Gastroesophageal sphincter (tissue), 3 donors: Measurements from ENCODE around the gene KLHL30.

Source experiments
- POLR2A ChIP-seq, 2 donors: fragments of 450-650 bp; IDR thresholded peaks; one replicate each; pipeline ENCODE4 v1.6.1; 2017; ENCODE audit warnings: antibody characterized with exemption in 2 of 2, mild to moderate bottlenecking in 2 of 2, moderate library complexity in 1 of 2
- TF ChIP-seq, protein P1 (sequence below), 4 experiments: fragments of 200-600 bp in 2 of 4; fragments of 450-650 bp in 2 of 4; sonication (generic) in 1 of 4; IDR thresholded peaks; one replicate each; pipeline ENCODE4 v1.5.1; 2017 to 2019; ENCODE audit warnings: antibody characterized with exemption in 4 of 4, mild to moderate bottlenecking in 2 of 4, moderate library complexity in 2 of 4

DNA sequence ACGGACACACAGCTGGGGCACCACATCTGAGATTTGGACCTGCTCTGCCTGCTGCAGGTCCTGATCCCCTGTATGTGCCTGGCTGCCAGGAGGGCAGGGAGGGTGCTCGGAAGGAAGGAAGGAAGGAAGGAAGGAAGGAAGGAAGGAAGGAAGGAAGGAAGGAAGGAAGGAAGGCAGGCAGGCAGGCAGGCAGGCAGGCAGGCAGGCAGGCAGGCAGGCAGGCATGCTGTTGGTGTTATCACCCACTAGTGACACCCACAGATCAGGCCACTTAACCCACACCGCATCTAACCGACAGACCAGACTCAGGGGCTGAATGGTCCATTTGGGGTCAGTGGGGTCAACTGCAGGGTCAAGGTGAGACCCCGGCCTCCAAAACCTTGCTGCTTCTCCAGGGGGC lies 5.8 kb downstream of the KLHL30 start:
- TF ChIP-seq, protein P1, sequence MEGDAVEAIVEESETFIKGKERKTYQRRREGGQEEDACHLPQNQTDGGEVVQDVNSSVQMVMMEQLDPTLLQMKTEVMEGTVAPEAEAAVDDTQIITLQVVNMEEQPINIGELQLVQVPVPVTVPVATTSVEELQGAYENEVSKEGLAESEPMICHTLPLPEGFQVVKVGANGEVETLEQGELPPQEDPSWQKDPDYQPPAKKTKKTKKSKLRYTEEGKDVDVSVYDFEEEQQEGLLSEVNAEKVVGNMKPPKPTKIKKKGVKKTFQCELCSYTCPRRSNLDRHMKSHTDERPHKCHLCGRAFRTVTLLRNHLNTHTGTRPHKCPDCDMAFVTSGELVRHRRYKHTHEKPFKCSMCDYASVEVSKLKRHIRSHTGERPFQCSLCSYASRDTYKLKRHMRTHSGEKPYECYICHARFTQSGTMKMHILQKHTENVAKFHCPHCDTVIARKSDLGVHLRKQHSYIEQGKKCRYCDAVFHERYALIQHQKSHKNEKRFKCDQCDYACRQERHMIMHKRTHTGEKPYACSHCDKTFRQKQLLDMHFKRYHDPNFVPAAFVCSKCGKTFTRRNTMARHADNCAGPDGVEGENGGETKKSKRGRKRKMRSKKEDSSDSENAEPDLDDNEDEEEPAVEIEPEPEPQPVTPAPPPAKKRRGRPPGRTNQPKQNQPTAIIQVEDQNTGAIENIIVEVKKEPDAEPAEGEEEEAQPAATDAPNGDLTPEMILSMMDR (IDR thresholded peaks at IDR 0.05), result no peak
- no peak for TF ChIP-seq POLR2A (IDR thresholded peaks at IDR 0.05)
